EH (cell line): Measurements from ENCODE around the gene NPAS3.
A peak's percentile ranks its signal among the peaks of the same experiment; 100 is the strongest.

Source experiments
- DNase-seq: peaks from one replicate; pipeline ENCODE4 v3.0.0-alpha.2; 2015; ENCODE audit warnings: low read depth

The NPAS3 gene

GRCh38 chr14:33560718-33561431, 622.2 kb downstream of the NPAS3 start:
- no peak for DNase-seq

GRCh38 chr14:33561488-33562175, 623.0 kb downstream of the NPAS3 start:
- DNase-seq: no peak

GRCh38 chr14:33563191-33563900, 624.7 kb downstream of the NPAS3 start:
- no peak for DNase-seq

DNA sequence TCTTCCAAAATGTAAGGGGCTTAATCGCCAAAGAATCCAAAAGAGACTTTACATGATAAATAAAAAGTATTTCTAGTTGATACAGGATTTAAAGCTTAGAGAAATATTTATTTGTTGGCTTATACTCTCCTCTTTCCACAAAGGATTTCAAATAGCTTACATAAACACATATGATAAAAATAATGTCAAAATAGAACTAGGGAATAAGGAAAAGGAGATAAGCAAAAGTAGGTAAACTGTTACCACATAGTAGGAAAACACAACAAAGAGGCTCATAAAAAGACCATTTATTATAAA, 625.2 kb downstream of the NPAS3 start:
- no peak for DNase-seq

DNA sequence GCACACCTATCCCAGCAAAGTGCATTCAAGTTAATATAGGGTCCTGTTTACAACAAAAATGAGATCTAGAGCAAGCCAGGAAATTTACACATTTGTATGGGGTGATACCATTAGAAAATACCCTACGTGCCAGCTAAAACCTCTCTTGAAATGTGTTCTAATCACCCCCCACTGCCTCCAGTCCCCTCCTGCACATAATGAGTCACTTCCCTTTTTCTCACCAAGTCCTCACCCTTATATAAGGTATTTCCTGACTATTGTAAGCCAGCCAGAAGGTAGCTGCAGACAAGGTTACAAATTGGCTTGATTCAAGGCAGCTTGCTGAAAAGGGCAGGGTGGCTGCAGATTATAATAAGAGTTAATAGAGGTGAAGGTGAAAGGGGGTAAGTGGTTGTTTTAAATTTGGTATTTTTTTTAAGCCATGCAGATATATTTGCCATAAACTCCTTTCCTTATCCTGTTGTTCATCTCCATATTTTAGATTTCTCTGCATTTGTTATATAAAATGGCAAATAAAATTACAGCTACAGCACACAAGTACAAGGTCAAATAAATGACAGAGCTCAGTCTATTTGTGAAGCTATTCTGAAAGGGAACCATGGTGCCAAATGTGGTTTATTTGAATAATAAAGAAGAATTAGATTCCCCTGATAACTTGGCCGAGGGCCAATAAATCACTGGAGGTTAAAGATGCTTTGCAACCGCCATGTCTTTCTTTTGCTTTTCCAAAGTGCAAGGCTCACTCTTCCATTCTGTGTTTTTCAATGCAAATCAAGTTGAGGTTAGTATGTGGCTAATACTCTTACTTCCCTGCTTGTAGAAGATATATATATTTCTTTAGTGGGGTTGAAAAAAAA, 626.3 kb downstream of the NPAS3 start:
- peak; percentile 61 for DNase-seq

- DNase-seq: no peak
These were observed 627.4 kb downstream of the NPAS3 start for GRCh38 chr14:33566082-33566481.

DNA sequence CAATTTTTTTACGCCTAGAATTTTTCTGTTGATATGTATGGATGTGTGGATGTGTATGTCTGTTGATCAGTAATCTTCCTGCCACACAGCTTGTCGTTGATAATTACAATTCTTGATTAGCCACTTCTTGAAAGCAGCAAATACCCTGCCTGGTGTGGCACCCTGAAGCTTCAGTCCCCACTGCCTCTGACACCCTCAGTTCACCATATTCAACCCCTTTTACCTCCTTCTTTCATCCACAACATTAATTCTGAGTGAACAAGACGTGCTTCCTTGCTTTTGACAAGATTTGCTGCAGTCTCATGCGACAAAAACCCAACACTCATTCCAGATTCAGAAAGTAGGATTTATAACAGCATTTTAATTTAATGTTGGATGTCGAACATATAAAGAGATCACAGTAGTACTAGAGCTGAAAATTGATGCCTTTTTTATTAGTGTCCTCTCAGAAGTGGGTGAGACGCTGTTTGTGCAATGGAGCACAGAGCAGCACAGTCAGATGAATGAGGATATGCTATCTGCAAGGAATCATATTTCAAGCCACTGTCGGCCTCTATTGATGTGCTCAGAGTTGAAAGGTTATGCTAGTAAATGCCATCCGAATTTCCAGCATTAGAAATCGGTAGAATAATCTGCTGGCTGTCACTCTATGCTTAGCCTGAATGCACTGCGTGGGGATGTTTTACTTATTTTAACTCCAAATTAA, 628.5 kb downstream of the NPAS3 start:
- no peak for DNase-seq

- DNase-seq: peak; percentile 22
These were observed 629.1 kb downstream of the NPAS3 start for GRCh38 chr14:33567731-33568130.

DNA sequence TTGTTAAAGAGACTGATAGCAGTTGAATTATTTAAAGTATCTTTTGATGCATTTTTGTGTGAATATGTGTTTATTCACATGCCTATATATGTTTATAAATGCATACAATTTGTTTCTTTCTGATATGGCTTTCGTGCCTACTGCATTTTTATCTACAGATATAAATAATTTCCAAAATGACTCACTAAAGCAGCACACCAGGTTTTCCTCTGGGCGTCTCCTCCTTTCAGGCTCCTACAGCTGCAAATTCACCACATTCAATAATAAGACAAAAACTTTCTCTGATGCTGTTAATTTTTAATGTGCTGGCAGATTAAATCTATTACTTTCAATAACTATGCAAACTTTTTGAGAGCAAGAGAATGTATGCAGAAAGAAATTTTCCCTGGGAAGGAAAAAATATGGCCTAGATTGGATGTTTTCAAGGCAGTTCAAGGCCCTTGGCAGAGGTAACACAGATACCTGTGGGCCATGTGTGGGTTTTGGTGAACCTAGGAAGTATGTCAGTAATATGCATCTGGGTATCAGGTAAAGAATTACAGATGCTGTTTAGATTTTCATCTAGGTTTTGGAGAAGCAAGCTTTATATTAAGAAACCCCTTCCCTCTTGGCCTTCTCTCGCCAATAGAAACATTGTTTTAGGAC, 630.4 kb downstream of the NPAS3 start:
- DNase-seq: peak; percentile 11

GRCh38 chr14:33569821-33570687, 631.4 kb downstream of the NPAS3 start:
- DNase-seq: peak; percentile 46

GRCh38 chr14:33570694-33571310, 632.1 kb downstream of the NPAS3 start:
- no peak for DNase-seq

DNA sequence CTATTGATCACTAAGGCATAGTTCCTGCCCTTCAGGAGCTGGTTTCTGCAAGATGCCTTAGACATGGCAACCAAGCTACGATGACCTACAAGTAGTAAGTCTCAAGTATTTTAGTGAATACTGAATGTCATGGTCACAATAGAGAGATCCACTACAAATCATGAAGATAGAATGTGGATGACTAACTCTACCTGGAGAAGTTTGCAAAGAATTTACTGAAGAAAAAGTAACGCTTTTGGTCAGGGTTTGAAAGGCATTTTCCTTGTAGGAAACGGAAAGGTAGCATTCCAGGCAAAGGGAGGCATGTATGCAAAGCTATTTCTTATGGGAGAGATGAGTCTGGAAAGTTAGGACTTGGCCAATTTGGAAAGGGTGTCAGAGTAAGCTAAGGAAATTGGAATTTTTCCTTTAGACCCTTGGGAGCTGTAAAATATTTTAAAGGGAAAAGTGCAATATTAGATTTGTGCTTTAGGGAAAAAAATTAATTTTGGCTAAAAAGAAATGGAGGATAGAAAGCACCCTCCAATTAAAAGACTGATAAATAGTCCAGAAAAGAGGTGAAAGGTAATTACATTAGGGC, 634.7 kb downstream of the NPAS3 start:
- DNase-seq: peak; percentile 48

DNA sequence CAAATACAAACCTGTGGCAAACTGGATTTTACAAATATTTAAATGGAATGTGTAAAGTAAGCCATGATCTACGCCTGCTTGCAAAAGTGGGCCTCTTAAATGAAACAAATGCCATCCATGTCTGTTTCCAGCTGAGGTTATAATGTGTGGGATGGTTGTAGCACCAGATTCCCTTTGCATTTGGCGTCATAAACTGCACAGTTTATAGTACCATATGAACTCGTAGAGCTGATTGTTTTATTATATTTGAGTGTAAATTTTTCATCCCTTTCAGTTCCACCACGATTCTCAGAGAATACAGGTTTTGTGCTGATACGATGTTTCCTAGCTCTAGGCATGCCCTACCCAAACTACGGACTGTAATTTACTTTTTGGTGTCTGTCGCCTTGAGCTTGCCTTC, 637.3 kb downstream of the NPAS3 start:
- DNase-seq: no peak

DNA sequence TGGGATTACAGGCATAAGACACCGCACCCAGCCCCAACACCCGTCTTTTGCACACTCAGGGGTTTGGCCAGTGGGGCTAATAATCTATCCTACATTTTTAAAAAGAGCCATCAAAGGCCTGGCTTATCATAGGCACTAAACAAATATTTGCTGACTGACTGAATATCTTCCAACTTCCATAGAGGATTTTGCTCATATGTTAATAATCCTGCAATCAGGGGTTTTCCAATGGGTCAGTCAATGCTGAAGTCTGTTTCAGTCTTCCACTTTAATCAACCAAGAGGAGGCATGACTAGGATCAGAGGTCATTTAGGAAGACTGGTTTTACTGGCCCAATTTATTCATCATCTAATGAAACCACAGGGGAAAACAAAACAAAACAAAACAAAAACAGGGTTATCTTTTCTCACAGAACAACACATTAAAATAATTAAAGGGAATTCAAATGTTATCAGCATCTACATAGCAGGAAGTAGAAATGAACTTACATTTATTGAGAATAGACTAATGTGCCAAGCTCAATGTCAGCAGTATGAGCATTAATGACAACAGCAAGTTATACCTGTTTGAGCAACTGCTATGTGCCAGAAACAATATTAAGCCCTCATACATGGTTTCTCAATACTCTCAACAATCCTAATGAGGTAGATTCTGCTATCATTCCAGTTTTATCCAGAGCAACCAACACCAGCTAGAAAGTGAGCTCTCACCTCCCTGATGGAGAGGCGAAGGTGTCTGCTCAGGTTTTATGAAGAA, 640.0 kb downstream of the NPAS3 start:
- no peak for DNase-seq

DNA sequence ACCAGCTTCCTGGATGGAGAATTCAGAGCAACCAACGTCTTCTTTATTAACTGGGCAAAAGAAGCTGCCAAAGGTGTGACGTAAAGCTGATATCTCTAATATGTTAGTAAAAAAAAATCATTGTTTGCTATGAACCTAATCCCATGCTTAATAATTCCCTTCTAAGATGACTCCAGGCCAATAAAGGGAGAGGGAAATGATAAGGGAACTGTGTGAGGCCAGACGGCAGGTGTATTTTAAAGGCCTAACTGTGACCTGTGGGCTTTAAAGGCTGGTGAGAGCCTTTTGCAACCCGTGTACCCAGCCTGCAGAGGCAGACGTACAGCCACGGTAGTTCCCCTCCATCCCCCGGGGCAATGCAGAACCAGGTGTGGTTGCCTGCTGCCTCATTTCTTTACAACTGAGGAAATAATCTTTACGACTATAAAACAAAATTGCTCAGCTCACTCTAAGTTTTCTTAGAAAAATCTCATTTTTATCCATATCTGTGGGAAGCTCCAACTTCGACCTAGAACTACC, 641.6 kb downstream of the NPAS3 start:
- DNase-seq: no peak

- no peak for DNase-seq
These were observed 642.2 kb downstream of the NPAS3 start for GRCh38 chr14:33580841-33581240.

DNA sequence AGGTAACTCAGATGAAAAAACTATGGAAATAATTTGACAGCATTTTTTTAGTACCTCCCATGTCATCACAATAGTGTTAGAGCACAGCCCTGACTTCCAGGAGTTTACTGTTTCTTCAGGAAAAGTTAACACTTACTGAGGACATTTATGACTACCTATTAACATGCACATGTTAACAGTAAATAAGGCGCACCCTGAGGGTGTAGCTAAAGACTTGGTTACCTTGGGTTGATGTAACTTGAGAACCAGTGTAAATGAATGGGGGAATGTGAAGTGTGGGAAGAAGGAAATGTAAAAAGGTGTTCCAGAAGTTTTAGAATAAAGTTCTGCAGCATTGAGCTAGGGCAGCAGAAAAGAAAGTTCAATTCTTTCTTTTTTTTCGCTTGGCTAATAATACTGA, 646.0 kb downstream of the NPAS3 start:
- DNase-seq: no peak

- DNase-seq: no peak
These were observed 648.1 kb downstream of the NPAS3 start for GRCh38 chr14:33586806-33587205.
